Stomach smooth muscle (tissue), 2 donors: Measurements from ENCODE around the gene RPL27A.
A peak's percentile ranks its signal among the peaks of the same experiment; 100 is the strongest.

ENCODE experiments used
- H3K27ac ChIP-seq: one replicate; pipeline ENCODE4 v1.7.0; 2013; ENCODE audit warnings: mild to moderate bottlenecking, low read length, inconsistent platforms
- H3K27me3 ChIP-seq, 2 donors: one replicate each; pipeline ENCODE4 v1.7.0; 2013; ENCODE audit warnings: low read length in 2 of 2; ENCODE audit not compliant: insufficient read depth in 2 of 2, control insufficient read depth in 1 of 2
- H3K36me3 ChIP-seq, 2 donors: one replicate each; pipeline ENCODE4 v1.7.0; 2013; ENCODE audit warnings: low read length in 2 of 2; ENCODE audit not compliant: control insufficient read depth in 2 of 2, insufficient read depth in 2 of 2
- H3K4me1 ChIP-seq: one replicate; pipeline ENCODE4 v1.7.0; 2013; ENCODE audit warnings: low read length; ENCODE audit not compliant: control insufficient read depth, insufficient read depth
- H3K4me3 ChIP-seq, 2 donors: one replicate each; pipeline ENCODE4 v1.7.0; 2013; ENCODE audit warnings: low read length in 2 of 2
- H3K9ac ChIP-seq, 2 donors: one replicate each; pipeline ENCODE4 v1.7.0; 2013; ENCODE audit warnings: low read length in 2 of 2, mild to moderate bottlenecking in 1 of 2
- H3K9me3 ChIP-seq, 2 donors: one replicate each; pipeline ENCODE4 v1.7.0; 2013; ENCODE audit warnings: low read length in 2 of 2; ENCODE audit not compliant: control insufficient read depth in 2 of 2
- donor health status: healthy.
- donor health status: Pancreatic carcinoma.

Gene RPL27A

DNA sequence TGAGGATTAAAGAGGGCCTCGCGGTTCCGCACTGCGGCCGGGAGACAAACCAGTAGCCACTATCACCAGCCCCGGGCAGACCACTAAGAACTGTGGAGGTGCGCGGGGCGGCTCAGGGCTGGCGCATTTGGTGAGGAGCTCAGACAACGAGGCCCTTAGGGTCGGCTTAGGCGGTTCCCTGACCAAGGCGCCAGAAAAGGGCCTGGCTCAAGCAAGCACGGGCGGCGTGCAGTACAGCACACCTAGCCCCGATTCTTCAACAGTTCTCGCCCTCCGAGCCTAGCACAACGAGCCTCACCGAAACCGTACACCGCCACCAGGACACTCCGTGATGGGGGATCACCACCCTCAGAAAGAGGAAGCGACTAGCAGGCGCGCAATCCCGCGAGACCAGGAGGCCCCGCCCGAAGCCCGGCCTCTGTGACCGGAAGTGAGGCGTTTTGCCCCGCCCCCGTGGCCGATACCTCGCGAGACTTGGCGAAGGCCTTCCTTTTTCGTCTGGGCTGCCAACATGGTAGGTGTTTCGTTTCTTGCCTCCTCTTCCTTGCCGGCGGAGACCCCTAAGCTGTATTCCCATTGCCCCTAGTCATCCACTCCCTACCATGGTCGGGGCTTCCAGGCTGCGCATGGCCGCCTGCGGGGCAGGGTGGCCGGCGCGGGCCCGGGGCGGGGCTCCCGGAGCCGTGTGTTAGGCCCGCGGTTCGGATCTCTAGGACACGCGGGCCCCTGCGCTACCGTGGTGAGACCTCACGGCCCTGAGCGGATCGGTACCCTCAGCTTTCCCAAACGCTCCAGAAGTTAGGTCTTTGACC, at the start of gene RPL27A, which contains the start of gene TRIM66:
TSS of gene RPL27A (plus strand) at position 490 of the 812 bp plus-strand sequence. CDS start at position 512, 22 bp downstream.
TSS of gene TRIM66 (minus strand) at position 363 of the 812 bp plus-strand sequence. CDS start 10,391 bp downstream, outside the sequence.
- Histone ChIP-seq H3K4me1 (peaks cover 27% of the 10 kb centered on the region), H3K4me3 (peak within 1 kb of the TSS; percentile 92 to 100), H3K9ac (peak within 1 kb of the TSS; percentile 99 to 100), H3K36me3 (peaks cover 31 to 32% of the 10 kb centered on the region in 2 donors), H3K27ac (peak within 1 kb of the TSS; percentile 97), H3K9me3 (no peaks in the 10 kb centered on the region), H3K27me3 (no peaks in the 10 kb centered on the region)

DNA sequence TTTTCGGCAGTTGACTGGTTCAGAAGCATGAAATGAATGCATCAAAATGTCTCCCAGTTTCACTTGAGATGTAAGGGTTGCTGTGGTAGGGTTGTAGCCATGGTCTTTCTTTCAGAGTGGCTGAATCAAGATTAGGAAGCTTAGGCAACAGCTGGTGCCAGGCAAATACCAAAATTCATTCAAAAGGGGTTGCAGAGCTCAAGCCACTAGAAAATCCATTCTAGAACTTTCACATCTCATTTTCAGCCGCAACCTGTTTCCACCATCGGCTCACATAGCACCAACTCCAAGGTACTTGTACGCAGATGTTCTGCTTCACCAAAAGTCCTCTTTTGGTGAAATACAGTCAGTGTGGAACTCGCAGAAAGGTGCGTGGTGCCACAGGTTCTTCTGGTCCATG, 48.1 kb upstream of the RPL27A start:
- Histone ChIP-seq H3K4me1 (peaks cover 2% of the 10 kb centered on the region), H3K27ac (no peak overlapping the region), H3K9ac (no peak overlapping the region), H3K9me3 (no peaks in the 10 kb centered on the region), H3K4me3 (no peak overlapping the region), H3K27me3 (no peaks in the 10 kb centered on the region), H3K36me3 (peaks cover 29 to 31% of the 10 kb centered on the region in 2 donors)

DNA sequence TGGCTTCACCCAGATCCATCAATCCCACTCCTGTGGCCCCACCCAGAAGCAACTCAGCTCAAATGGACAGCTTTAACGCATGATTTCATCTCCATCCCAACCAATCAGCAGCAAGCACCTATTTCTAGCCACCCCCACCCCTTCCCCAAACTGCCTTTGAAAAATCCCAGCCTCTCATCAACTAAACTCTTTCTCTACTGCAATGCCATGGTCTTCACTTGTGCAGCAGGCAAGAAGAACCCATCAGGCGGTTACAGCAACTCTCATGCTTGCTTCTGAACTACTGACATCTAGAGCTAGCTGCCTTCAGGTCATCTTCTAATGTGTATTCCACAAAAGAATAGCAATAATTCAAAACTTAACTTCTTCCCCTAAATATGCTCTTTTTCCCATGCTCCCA, 46.5 kb upstream of the RPL27A start:
- H3K9ac ChIP-seq: no peak overlapping the region
- no peak overlapping the region for H3K4me3 ChIP-seq
- no peaks in the 10 kb centered on the region for H3K27me3 ChIP-seq
- H3K36me3 ChIP-seq: peaks cover 35 to 37% of the 10 kb centered on the region in 2 donors
- no peaks in the 10 kb centered on the region for H3K9me3 ChIP-seq
- no peak overlapping the region for H3K27ac ChIP-seq
- H3K4me1 ChIP-seq: peaks cover 2% of the 10 kb centered on the region

DNA sequence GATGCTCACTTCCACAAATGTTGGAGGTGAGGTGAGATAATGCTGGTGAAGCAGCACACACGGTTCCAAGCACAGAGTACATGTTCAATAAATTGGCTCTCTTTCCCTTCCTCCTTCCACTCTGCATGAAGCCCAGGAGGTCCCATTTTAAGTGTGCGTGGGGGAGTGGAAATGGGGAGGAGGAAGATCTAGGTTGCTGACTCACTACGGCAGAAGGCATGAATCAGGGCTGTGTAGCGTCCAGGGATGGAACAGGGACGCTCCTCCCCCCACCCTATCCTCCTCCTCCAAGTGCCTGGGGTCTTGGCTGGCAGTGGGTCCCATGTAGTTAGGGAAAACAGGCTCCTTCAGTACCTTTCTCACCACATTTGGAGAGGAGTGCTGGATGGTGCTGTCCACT, 44.3 kb upstream of the RPL27A start:
- Histone ChIP-seq H3K9ac (no peak overlapping the region), H3K9me3 (no peaks in the 10 kb centered on the region), H3K4me1 (peaks cover 2% of the 10 kb centered on the region), H3K4me3 (no peak overlapping the region), H3K36me3 (peaks cover 34 to 43% of the 10 kb centered on the region in 2 donors), H3K27me3 (no peaks in the 10 kb centered on the region), H3K27ac (no peak overlapping the region)

DNA sequence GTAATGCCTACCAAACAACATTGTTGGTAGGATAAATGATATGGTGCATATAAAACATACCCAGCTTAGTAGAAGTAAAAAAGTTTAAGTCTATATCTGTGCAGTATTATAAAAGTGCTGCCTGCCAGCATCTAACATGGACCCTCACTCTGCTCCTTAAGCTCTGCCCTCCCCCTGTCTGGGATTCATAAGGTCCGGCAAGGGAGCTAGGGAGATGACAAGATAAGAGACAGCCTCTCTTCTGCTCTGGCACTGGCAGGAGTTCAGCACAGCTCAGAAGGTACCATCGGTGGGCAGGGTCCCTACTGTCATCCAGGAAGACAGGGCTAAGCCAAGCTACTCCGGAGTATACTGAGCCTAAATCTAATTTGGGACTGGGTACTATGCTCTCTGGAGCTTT, 42.9 kb upstream of the RPL27A start:
- Histone ChIP-seq H3K9ac (no peak overlapping the region), H3K9me3 (no peaks in the 10 kb centered on the region), H3K36me3 (peaks cover 27 to 48% of the 10 kb centered on the region in 2 donors), H3K27ac (no peak overlapping the region), H3K27me3 (no peaks in the 10 kb centered on the region), H3K4me1 (peaks cover 2% of the 10 kb centered on the region), H3K4me3 (no peak overlapping the region)

DNA sequence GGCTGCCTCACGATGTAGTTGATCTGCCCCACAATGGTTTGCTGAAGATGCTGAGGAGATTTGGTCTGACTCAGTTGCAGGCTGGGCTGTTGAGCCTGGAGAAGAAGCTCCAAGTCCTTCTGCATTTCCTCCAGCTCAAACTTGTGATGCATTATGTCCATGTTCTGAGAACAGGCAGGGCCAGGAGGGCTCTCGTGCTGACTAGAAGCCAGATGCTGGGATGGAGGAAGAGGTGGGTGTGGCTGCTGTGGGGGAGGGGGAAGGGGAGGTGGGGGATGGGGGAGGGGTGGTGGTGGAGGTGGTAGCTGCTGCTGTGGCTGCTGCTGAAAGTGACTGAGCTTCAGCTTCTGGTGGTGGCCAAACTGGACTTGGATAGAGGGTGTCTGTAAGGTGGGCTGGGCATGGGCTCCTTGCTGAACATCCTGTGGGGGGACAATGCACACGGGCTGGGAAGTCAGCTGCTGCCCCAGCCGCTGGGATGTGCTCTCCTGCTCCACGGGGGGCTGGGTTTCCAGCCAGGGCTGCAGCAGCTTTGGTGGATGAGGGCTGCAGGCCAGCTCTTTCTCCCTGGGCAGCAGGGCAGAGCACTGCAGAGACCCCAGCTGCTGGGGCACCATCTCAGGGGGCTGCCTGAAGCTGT, 42.2 kb upstream of the RPL27A start:
- Histone ChIP-seq H3K4me3 (no peak overlapping the region), H3K27ac (no peak overlapping the region), H3K4me1 (peaks cover under 1% of the 10 kb centered on the region), H3K36me3 (peaks cover 25 to 49% of the 10 kb centered on the region in 2 donors), H3K9me3 (no peaks in the 10 kb centered on the region), H3K27me3 (no peaks in the 10 kb centered on the region), H3K9ac (no peak overlapping the region)

DNA sequence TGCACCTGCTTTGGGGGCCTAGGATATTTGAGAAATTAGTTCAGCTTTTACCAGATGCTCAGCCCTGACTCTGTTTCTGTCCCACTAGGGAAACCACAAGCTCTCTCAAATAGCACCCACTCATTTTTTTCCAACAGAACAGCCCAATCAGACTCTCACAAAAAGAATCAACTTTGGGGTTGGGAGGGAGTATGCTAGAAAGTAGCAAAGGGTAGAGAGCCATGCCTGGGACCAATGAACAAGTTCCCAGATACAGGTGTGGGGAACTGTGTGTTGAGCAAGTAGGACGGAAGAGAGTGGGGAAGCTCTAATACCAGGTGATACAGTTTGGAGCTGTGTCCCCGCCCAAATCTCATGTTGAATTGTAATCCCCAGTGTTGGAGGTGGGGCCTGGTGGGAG, 41.3 kb upstream of the RPL27A start:
- no peaks in the 10 kb centered on the region for H3K27me3 ChIP-seq
- no peak overlapping the region for H3K27ac ChIP-seq
- no peak overlapping the region for H3K9ac ChIP-seq
- H3K4me3 ChIP-seq: no peak overlapping the region
- no peaks in the 10 kb centered on the region for H3K4me1 ChIP-seq
- no peaks in the 10 kb centered on the region for H3K9me3 ChIP-seq
- H3K36me3 ChIP-seq: peaks cover 24 to 52% of the 10 kb centered on the region in 2 donors

DNA sequence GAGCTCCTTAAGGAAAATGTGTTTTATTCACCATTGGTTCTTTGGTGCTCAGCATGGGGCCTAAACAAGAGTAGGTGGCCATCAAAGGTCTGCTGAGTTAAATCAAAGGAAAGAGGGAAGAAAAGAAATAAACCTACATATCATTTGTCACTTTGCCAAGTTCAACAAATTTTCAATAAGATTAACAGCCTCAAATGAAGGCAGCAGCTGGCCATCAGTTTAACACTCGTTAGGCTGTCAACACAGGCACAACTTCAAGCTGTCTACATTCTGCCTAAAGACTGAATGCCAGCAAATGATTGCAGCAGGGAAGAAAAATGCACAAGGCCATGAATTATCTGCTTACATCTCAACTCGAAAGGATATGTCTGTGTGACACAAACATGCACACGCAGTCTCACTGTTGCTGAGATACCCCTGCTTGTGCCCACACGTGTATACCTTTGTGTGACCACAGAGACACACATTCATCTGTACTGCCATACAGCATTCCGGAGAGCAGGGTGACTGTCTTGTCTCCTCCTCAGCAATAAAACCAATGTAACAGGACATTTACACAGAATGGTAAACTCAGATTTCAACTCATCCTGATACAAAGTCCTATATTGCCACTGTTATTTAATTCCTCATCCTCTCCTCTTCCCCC, 40.3 kb upstream of the RPL27A start:
- H3K27ac ChIP-seq: no peak overlapping the region
- peaks cover 25 to 53% of the 10 kb centered on the region in 2 donors for H3K36me3 ChIP-seq
- H3K4me3 ChIP-seq: no peak overlapping the region
- H3K9ac ChIP-seq: no peak overlapping the region
- no peaks in the 10 kb centered on the region for H3K9me3 ChIP-seq
- no peaks in the 10 kb centered on the region for H3K27me3 ChIP-seq
- no peaks in the 10 kb centered on the region for H3K4me1 ChIP-seq

DNA sequence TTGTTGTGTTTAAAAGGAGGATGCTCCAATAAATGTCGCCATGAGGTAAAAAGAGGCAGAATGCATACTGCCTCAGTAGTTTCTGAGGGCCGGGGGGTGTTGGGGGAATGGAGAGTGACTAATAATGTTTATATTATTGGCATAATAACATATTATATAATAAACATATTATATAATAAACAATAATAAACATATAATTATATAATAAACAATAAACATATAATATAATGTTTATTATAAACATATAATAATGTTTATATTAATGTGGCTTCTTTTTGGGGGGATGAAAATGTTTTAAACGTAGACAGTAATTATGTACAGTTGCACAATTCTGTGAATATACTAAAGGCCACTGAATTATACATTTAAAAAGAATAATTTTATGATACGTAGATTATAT, 35.7 kb upstream of the RPL27A start:
- H3K27me3 ChIP-seq: no peaks in the 10 kb centered on the region
- H3K9ac ChIP-seq: no peak overlapping the region
- H3K4me3 ChIP-seq: no peak overlapping the region
- no peak overlapping the region for H3K27ac ChIP-seq
- peaks cover 28 to 51% of the 10 kb centered on the region in 2 donors for H3K36me3 ChIP-seq
- no peaks in the 10 kb centered on the region for H3K4me1 ChIP-seq
- no peaks in the 10 kb centered on the region for H3K9me3 ChIP-seq

DNA sequence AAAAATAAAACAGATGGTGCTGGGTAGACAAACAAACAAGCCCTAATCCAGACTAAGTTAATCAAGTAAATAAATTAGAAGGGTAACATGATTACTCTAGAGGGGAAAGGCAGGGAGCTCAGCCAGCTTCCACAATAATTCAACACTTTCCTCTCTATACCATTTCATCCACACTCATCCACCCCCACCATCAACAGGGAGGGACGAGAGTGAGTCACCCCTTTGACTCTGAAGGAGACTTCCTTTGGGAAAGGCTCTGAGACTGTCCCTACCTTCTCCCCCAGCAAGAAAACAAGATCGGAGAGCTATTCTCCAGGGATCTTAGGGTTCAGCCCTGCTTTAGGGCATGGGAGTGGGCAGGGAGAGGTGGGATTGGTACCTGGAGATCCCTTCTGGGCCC, 33.2 kb upstream of the RPL27A start:
- Histone ChIP-seq H3K36me3 (peaks cover 28 to 41% of the 10 kb centered on the region in 2 donors), H3K4me1 (no peaks in the 10 kb centered on the region), H3K9ac (no peak overlapping the region), H3K27ac (no peak overlapping the region), H3K4me3 (no peak overlapping the region), H3K9me3 (no peaks in the 10 kb centered on the region), H3K27me3 (no peaks in the 10 kb centered on the region)
